Fibroblast of the aortic adventitia (primary cell): ENCODE measurements around the gene PHACTR1. TPM values are rescaled to one million over a fixed set of nuclear protein-coding genes. Genes with fewer than 3 reads are reported as not detected.

Experiments used
- DNase-seq: peaks from one replicate; pipeline ENCODE4 v3.0.0-alpha.2; 2010; ENCODE audit warnings: low read depth
- H3K4me3 ChIP-seq: 2 replicates; pipeline ENCODE4 v1.5.1; 2011; ENCODE audit warnings: low read depth, mild to moderate bottlenecking, control low read depth, low read length, moderate library complexity
- total RNA-seq: library from RNA; depleted of rRNA; stranded (reverse); fragments of >200 nt; gene quantifications from 2 replicates; pipeline ENCODE4 v1.2.3, GENCODE V29; 2012; ENCODE audit warnings: low replicate concordance
- TF ChIP-seq, protein P1 (sequence below): IDR thresholded peaks from 2 replicates; pipeline ENCODE4 v1.5.1; 2011; ENCODE audit warnings: mild to moderate bottlenecking, low read length, control low read depth, inconsistent platforms; ENCODE audit not compliant: insufficient read depth

The PHACTR1 gene
- total RNA-seq, 1 donor, result 0.99 TPM

DNA sequence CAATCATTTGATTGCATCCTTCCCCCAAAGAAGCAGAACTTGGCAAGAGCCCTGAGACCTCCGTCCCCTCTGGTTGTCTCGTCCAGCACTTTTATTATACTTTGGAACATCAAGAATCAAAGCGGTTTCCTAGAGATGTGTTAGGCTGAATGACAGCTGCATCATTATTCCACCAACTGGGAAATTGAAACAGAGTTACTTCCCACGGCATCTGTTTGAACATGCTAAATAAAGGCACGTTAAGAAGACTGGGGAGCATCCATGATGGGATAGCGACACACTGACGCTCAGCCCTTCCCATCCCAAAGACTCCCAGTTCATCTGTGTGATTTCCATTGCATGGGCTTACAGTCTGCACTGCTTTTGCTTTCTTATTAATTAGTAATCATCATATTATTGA, 464.0 kb downstream of the PHACTR1 start:
- H3K4me3 ChIP-seq, result no peak overlapping the region
- TF ChIP-seq, protein P1, sequence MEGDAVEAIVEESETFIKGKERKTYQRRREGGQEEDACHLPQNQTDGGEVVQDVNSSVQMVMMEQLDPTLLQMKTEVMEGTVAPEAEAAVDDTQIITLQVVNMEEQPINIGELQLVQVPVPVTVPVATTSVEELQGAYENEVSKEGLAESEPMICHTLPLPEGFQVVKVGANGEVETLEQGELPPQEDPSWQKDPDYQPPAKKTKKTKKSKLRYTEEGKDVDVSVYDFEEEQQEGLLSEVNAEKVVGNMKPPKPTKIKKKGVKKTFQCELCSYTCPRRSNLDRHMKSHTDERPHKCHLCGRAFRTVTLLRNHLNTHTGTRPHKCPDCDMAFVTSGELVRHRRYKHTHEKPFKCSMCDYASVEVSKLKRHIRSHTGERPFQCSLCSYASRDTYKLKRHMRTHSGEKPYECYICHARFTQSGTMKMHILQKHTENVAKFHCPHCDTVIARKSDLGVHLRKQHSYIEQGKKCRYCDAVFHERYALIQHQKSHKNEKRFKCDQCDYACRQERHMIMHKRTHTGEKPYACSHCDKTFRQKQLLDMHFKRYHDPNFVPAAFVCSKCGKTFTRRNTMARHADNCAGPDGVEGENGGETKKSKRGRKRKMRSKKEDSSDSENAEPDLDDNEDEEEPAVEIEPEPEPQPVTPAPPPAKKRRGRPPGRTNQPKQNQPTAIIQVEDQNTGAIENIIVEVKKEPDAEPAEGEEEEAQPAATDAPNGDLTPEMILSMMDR, result no peak
- no peak for DNase-seq

DNA sequence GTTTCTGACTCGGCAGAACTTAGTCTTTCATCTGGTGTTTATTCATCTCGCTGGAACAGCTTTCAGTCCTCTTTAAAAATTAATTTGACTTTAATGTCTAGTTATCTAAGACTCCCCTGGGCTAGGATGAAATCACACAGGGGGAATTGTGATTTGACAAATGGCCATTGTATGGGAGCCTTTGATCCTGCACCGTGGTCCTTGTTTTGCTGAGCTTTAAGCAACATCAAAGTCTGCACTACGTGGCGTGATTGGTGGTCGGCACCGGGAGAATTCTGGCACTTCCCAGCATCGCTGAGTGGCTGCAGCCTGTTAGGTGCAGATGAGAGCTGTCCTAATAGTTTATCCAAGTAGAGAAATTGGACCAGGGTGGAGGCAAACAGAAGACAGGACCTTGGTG, 464.8 kb downstream of the PHACTR1 start:
- TF ChIP-seq, protein P1, result no peak
- H3K4me3 ChIP-seq, result no peak overlapping the region
- DNase-seq, result no peak

DNA sequence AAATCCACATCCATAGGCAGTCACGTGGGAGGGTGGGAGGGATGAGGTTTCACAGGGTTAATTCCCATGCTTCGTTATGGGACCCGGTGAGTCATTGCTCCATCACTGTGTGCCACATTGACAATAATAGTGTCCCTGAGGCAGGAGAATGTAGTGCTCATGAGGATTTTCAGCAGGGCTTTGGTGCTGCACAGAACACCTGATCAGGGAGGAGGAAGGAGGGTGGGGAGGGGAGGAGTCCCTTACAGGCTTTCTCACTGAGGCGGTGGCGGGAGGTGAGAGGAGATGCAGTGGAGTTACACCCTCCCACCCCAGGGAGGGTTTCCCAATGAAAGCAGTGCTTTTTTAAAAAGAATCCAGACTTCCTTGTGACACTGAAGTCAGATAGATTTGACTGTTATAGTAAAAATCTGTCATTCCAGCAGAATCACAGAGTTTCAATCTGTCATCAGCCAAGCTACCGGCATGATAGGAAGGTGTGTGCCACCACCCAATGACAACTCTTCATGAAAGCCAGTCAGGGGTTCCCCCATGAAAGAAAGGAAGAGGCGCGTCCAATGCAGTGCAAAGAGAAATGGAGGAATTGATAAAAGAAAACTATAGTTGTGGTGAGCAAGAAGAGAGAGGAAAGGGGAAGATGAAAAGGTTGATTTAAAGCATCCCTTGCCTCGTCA, 467.0 kb downstream of the PHACTR1 start:
- no peak for DNase-seq
- TF ChIP-seq, protein P1, result no peak

DNA sequence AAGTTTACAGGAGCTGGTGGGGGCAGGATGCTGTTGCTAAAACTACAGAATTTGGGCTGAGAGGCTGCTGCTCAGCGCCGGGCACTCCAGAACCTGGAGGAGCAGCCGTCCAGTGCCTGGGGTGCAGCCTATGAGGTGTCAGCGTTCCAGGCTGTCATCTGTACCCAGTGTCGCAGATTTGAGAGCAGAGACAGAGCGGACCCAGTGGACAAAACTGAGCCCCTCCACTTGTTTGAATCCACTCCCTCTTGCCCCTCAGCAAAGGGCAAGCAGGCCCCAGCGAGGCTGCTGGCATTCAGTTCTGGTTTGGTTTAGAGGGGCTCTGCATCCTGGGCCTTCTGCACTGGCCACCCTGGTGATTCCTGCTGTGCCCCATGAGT, 467.5 kb downstream of the PHACTR1 start:
- H3K4me3 ChIP-seq, result no peak overlapping the region
- TF ChIP-seq, protein P1, result no peak
- DNase-seq, result no peak

More for the DNA sequence above, 467.0 kb downstream of the PHACTR1 start:
- H3K4me3 ChIP-seq, result no peak overlapping the region

DNA sequence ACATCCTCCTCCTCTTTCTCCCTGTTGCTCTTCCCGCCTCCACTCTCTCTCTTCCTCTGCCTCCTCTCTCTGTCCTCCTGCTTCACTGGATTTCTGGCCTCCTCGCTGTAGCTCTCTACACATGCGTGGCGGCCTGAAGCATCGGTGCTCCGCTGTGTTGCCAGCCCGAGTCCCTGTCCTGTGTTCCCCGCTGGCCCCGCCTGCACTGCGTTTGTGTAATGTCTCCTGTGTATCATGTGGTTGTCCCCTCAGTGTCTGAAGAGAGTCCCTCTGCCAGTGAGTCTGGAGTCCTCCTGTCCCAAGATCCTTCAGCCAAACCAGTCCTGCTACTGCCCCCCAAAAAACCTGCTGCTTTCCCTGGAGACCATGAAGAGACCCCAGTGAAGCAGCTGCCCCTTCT, 468.0 kb downstream of the PHACTR1 start:
- DNase-seq, result no peak
- no peak overlapping the region for H3K4me3 ChIP-seq
- TF ChIP-seq, protein P1, result no peak

DNA sequence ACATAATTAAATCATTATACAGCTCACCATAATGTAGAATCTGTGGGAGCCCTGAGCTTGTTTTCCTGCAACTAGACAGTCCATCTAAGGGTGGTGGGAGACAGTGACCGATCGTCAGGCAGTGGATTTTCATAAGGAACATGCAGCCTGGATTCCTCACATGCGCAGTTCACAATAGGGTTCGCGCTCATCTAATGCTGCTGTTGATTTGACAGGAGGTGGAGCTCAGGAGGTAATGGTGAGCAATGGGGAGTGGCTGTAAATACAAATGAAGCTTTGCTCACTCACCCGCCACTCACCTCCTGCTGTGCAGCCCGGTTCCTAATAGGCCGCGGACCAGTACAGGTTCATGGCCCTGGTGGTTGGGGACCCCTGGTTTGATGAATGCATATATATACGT, 470.3 kb downstream of the PHACTR1 start:
- TF ChIP-seq, protein P1, result no peak
- no peak for DNase-seq
- H3K4me3 ChIP-seq, result no peak overlapping the region

DNA sequence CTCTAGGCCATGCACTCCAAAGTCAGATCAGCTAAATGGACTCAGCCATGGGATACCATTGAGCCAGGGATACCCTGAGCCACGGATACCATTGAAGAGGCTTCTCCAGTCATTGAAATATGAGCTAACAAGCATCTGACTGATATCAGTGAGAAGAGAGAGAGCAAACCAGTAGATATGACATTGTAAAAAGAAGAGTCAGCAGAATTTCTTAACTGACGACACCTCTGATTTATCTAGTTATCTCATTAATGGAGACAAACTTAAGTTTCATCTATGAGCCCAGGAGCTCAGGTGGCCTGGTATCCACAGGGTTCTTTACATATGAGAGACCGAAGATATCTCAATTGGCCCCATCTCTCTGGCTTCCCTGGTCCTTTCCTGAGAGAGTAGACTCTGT, 471.1 kb downstream of the PHACTR1 start:
- TF ChIP-seq, protein P1, result no peak
- no peak overlapping the region for H3K4me3 ChIP-seq
- DNase-seq, result no peak
